Urinary bladder (tissue), 4 donors: Measurements from ENCODE around the gene SLC38A3. TPM values are rescaled to one million over a fixed set of nuclear protein-coding genes. Genes with fewer than 3 reads are reported as not detected.
"Not testable (repeated sequence)": the region's sequence is repeated elsewhere in the genome, so short reads cannot be mapped to it uniquely, and the experiment has no call there.

ENCODE experiments used
- DNase-seq: peaks from one replicate; pipeline ENCODE4 v3.0.0-alpha.2; 2015; ENCODE audit errors: extremely low spot score
- H3K27ac ChIP-seq: one replicate; pipeline ENCODE4 v1.5.1; 2013; ENCODE audit warnings: low read depth, mild to moderate bottlenecking, moderate library complexity
- H3K36me3 ChIP-seq: one replicate; pipeline ENCODE4 v1.6.1; 2013; ENCODE audit warnings: mild to moderate bottlenecking, moderate library complexity; ENCODE audit not compliant: insufficient read depth
- H3K4me1 ChIP-seq: one replicate; pipeline ENCODE4 v1.6.1; 2013; ENCODE audit warnings: mild to moderate bottlenecking, moderate library complexity; ENCODE audit not compliant: insufficient read depth
- H3K4me3 ChIP-seq: one replicate; pipeline ENCODE4 v1.5.1; 2013; ENCODE audit warnings: low read depth, low read length
- whole genome bisulfite sequencing: extraction: QIAGEN DNeasy Blood & Tissue Kit; methylation state at CpG from one replicate; pipeline ENCODE4 v1.1.7; 2013; 5-methylcytosine and 5-hydroxymethylcytosine counted together
- polyA plus RNA-seq: library from polyadenylated mRNA; stranded (reverse); fragments of 200-250 nt; gene quantifications from one replicate; pipeline ENCODE4 v1.2.3, GENCODE V29; 2013
- total RNA-seq: library from RNA; depleted of rRNA; stranded (reverse); fragments of >200 nt; gene quantifications from one replicate; pipeline ENCODE4 v1.2.3, GENCODE V29; 2014
- donor health status: healthy with polysubstance abuse.
- donor health status: healthy.

The SLC38A3 gene
- total and polyA plus RNA-seq, 2 donors = 0.14 to 0.63 TPM

GRCh38 chr3:50214824-50215223 lies 9.8 kb downstream of the SLC38A3 start:
- WGBS = 75% methylated on average over 10 of the region's 10 CpGs
- no peak for DNase-seq
- H3K4me1 ChIP-seq = no peaks in the 10 kb centered on the region
- H3K27ac ChIP-seq = no peak overlapping the region
- no peaks in the 10 kb centered on the region for H3K36me3 ChIP-seq
- no peak overlapping the region for H3K4me3 ChIP-seq

GRCh38 chr3:50215529-50215928 lies 10.5 kb downstream of the SLC38A3 start:
- Histone ChIP-seq H3K27ac (no peak overlapping the region), H3K36me3 (no peaks in the 10 kb centered on the region), H3K4me3 (no peak overlapping the region), H3K4me1 (no peaks in the 10 kb centered on the region)
- 69% methylated on average over 9 of the region's 9 CpGs for WGBS
- no peak for DNase-seq

- Histone ChIP-seq H3K36me3 (no peaks in the 10 kb centered on the region), H3K4me3 (no peak overlapping the region), H3K4me1 (no peaks in the 10 kb centered on the region), H3K27ac (no peak overlapping the region)
- WGBS = 69% methylated on average over 10 of the region's 10 CpGs
- no peak for DNase-seq
Observed at GRCh38 chr3:50217681-50218080, 12.6 kb downstream of the SLC38A3 start.

- Histone ChIP-seq H3K4me3 (no peak overlapping the region), H3K27ac (no peak overlapping the region), H3K36me3 (no peaks in the 10 kb centered on the region), H3K4me1 (no peaks in the 10 kb centered on the region)
- WGBS = 91% methylated on average over 17 of the region's 17 CpGs
- no peak for DNase-seq
Observed at GRCh38 chr3:50218448-50218847, 13.4 kb downstream of the SLC38A3 start.

GRCh38 chr3:50219285-50219684 lies 14.2 kb downstream of the SLC38A3 start:
- no peak for DNase-seq
- Histone ChIP-seq H3K4me3 (no peak overlapping the region), H3K4me1 (no peaks in the 10 kb centered on the region), H3K36me3 (no peaks in the 10 kb centered on the region), H3K27ac (no peak overlapping the region)
- 90% methylated on average over 5 of the region's 5 CpGs for WGBS

GRCh38 chr3:50220109-50220508 lies 15.0 kb downstream of the SLC38A3 start:
- H3K36me3 ChIP-seq = no peaks in the 10 kb centered on the region
- 70% methylated on average over 6 of the region's 6 CpGs for WGBS
- DNase-seq = no peak
- no peak overlapping the region for H3K4me3 ChIP-seq
- H3K4me1 ChIP-seq = no peaks in the 10 kb centered on the region
- H3K27ac ChIP-seq = no peak overlapping the region

- DNase-seq = no peak
- WGBS = 83% methylated on average over 4 of the region's 4 CpGs
- H3K4me1 ChIP-seq = no peaks in the 10 kb centered on the region
- no peaks in the 10 kb centered on the region for H3K36me3 ChIP-seq
- no peak overlapping the region for H3K27ac ChIP-seq
- H3K4me3 ChIP-seq = no peak overlapping the region
Observed at GRCh38 chr3:50221051-50221410, 16.0 kb downstream of the SLC38A3 start.

GRCh38 chr3:50221411-50222168 lies 16.5 kb downstream of the SLC38A3 start:
- Histone ChIP-seq H3K4me3 (no peak overlapping the region), H3K27ac (no peak overlapping the region), H3K4me1 (no peaks in the 10 kb centered on the region), H3K36me3 (no peaks in the 10 kb centered on the region)
- no peak for DNase-seq
- WGBS = 78% methylated on average over 12 of the region's 12 CpGs

GRCh38 chr3:50222169-50222528 lies 17.1 kb downstream of the SLC38A3 start:
- DNase-seq = no peak
- no peak overlapping the region for H3K4me3 ChIP-seq
- no peak overlapping the region for H3K27ac ChIP-seq
- H3K36me3 ChIP-seq = no peaks in the 10 kb centered on the region
- no peaks in the 10 kb centered on the region for H3K4me1 ChIP-seq
- 98% methylated on average over 1 of the region's 1 CpG for WGBS

GRCh38 chr3:50224639-50225038 lies 19.6 kb downstream of the SLC38A3 start:
- H3K4me3 ChIP-seq = no peak overlapping the region
- no peaks in the 10 kb centered on the region for H3K36me3 ChIP-seq
- no peak for DNase-seq
- H3K4me1 ChIP-seq = no peaks in the 10 kb centered on the region
- WGBS = 68% methylated on average over 5 of the region's 5 CpGs
- no peak overlapping the region for H3K27ac ChIP-seq

GRCh38 chr3:50226888-50227389 lies 21.9 kb downstream of the SLC38A3 start:
- Histone ChIP-seq H3K27ac (no peak overlapping the region), H3K36me3 (no peaks in the 10 kb centered on the region), H3K4me3 (peak overlapping the region; percentile 12), H3K4me1 (no peaks in the 10 kb centered on the region)
- DNase-seq = no peak
- under 1% methylated on average over 40 of the region's 40 CpGs for WGBS

GRCh38 chr3:50227390-50228183 lies 22.5 kb downstream of the SLC38A3 start:
- peak; percentile 88 for DNase-seq

GRCh38 chr3:50228184-50228763 lies 23.2 kb downstream of the SLC38A3 start:
- H3K4me3 ChIP-seq = peak overlapping the region; percentile 49
- not testable (repeated sequence) for H3K36me3 ChIP-seq, H3K4me1 ChIP-seq, H3K27ac ChIP-seq, DNase-seq
- WGBS = 34% methylated on average over 15 of the region's 15 CpGs

More at GRCh38 chr3:50227390-50228183, 22.5 kb downstream of the SLC38A3 start:
- WGBS = 2% methylated on average over 50 of the region's 51 CpGs
- no peaks in the 10 kb centered on the region for H3K36me3 ChIP-seq
- peak overlapping the region; percentile 68 for H3K27ac ChIP-seq
- peak overlapping the region; percentile 49 for H3K4me3 ChIP-seq
- no peaks in the 10 kb centered on the region for H3K4me1 ChIP-seq

GRCh38 chr3:50229490-50229889 lies 24.4 kb downstream of the SLC38A3 start:
- Histone ChIP-seq H3K36me3 (no peaks in the 10 kb centered on the region), H3K27ac (no peak overlapping the region), H3K4me3 (no peak overlapping the region), H3K4me1 (no peaks in the 10 kb centered on the region)
- no peak for DNase-seq
- WGBS = 90% methylated on average over 3 of the region's 3 CpGs
